NOMO-1 (cell line): Measurements from ENCODE around the gene VGLL2.
A peak's percentile ranks its signal among the peaks of the same experiment; 100 is the strongest.
"Not testable (repeated sequence)": the region's sequence is repeated elsewhere in the genome, so short reads cannot be mapped to it uniquely, and the experiment has no call there.

Experiments used
- DNase-seq, 2 experiments: peaks; one replicate each; lab custom pipeline; 2025; ENCODE audit not compliant: unreplicated experiment in 2 of 2; lab: John Stamatoyannopoulos, UW

The VGLL2 gene, protein sequence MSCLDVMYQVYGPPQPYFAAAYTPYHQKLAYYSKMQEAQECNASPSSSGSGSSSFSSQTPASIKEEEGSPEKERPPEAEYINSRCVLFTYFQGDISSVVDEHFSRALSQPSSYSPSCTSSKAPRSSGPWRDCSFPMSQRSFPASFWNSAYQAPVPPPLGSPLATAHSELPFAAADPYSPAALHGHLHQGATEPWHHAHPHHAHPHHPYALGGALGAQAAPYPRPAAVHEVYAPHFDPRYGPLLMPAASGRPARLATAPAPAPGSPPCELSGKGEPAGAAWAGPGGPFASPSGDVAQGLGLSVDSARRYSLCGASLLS

DNA sequence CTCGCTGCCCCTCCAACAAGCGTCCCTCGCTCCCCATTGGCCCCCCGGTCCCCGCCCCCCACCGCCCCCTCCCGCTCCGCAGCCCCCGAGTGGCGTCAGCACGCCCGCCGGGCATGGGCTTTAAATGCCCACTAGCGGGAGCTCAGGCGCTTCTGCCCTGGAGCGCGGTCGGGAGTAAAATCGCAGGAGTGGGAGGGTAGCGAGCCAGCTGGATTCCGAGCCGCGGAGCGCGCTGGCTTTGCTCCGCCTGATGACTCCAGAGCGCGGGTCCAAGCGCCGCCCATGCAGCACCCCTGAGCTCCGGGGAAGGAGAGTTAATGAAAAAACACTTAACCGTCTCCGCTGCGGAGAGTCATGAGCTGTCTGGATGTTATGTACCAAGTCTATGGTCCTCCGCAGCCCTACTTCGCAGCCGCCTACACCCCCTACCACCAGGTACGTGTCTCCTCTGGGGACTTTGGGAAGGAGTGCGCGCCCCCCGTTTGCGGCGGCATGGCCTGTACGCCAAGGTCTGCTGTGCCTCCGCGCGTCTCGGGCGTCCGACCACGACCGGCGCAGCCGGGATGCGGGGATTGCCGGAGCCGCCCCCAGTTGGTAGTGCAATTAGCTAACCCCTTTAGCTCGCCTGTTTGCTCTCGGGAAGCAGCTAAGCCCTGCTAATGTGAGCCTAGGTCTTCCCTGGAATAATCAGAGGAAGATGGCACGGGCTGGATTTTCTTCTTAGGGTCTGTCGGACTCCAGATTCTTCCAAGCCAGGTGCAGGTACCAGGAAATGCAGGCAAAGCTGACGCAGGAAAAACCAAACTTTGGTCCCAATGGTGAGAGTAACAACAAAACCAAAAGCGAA lies at the start of gene VGLL2:
TSS of gene VGLL2 (plus strand) at position 149 of the 847 bp plus-strand sequence. CDS start at position 355, 206 bp downstream.
- no peak for DNase-seq

DNA sequence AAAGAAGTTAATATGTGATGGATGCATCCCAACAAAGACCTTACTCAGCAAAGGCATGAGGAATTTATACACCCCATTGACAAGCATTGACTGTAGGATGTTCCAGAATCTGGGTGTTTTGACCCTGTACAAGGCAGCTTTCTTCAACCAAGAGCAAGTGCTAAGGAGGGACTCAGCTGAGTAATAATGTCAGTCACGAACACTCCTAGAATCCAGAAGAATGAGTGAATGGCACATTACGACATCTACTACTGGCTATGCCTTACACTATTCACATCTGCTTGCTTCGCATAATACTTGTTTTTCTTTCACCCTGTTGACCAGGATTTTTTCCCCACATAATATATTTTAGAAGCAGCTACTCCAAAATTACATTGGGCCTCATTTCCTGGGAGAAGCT lies 42.5 kb upstream of the VGLL2 start:
- no peak for DNase-seq

DNA sequence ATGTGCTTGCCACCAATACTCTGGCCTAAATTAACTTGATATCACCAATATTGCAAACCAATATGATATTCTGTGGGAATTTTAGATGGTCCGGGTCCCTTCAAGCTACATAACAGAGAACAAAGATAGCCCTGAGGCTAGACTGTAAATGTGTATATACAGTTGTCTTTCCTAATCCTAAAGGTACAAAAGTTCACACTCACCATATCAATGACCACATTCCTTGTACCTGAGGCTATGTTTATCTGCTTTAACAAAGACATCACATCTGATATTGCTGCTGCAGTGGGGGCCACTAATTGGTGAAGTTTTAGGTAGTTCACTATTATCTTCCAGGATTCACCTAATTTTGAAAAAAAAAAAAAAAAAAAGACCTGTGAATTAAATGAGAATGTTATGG lies 38.6 kb upstream of the VGLL2 start:
- DNase-seq = no peak

DNA sequence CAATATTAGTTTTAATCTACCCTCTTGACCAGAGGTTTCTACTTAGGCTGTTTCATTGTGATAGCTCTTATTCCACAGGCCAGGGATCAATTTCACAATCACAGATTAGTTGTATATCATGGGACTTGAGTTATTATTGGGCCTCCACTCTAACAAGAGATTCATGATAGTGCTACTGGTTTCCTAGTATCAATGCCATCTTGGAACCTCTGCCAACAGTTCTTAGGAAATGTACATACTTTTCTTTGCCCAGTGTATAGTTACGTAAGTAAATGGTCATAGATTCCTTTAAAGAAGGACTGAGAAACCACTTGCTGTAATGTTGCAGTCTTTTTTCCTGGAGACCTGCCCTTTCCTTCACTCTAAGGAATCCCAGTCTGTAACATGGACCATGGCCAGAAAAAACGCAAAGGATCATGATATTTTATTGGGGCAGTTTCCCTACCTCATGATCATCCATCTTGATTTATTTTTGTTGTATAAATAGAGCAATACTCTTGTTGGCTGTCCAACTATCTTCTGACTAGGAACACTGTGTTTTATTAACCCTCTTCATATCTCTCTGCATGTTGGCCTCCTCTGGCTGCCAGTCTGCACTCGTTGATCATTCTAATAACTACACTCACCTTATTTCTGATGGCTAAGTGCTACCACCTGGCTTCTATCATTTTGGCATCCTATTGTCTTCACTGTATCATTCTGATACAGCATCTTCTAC lies 38.0 kb upstream of the VGLL2 start:
- DNase-seq = no peak

DNA sequence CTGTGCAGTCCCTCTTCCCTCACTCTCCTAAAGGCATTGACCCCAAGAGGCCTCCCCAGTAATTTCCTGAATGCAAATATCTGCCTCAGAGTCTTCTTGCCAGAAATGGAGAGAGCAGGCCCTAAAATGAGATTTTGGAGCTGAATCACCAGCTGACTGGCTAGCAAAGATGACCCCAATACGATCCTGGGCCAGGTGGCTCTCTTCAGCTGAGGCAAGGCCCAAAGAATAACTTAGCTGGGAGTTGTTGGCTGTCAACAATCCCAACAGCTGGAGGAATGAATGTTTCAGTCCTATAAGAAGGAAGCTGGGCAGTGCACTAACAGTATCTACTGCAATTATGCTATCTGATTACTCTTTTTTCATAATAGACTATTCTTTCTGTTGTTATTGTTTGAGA lies 37.2 kb upstream of the VGLL2 start:
- no peak for DNase-seq

DNA sequence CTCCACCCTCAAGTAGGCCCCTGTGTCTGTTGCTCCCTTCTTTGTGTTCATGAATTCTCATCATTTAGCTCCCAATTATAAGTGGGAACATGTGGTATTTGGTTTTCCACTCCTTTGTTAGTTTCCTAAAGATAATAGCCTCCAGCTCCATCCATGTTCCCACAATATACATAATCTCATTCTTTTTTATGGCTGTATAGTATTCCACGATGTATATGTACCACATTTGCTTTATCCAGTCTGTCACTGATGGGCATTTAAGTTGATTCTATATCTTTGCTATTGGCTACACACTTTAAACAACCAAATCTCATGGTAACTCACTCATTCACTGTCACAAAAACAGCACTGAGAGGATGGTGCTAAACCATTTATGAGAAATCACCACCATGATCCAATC lies 35.5 kb upstream of the VGLL2 start:
- DNase-seq = no peak

DNA sequence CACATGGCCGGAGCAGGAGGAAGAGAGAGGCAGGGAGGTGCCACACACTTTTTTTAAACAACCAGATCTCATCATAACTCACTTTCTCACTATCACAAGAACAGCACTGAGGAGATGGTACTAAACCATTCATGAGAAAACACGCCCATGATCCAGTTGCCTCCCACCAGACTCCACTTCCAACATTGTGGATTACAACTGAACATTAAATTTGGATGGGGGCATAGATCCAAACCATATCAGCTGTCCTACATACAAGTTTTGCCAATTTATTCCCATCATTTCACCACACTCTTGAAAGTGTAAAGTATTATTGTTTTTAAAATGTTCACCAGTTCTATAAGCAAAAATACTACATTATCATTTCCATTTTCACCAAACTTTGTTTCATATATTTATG lies 33.9 kb upstream of the VGLL2 start:
- no peak for DNase-seq

DNA sequence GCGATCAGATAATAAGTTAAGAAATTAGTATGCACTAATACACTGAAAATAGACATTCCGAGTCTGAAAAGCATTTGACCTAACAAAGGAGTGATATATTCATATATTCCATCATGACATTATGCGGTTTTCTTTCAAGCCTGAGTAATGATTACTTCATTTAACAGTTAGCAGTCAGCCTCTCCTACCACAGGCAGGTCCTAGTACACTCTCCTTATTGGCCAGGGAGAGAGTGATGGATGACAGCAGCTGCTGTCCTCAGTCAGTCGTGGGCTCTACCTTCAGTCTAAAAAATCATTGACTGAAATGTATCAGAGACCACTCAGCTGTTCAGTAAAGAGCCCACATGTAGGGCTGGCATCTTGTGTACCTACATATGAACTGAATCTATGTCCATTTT lies 33.2 kb upstream of the VGLL2 start:
- DNase-seq = no peak

DNA sequence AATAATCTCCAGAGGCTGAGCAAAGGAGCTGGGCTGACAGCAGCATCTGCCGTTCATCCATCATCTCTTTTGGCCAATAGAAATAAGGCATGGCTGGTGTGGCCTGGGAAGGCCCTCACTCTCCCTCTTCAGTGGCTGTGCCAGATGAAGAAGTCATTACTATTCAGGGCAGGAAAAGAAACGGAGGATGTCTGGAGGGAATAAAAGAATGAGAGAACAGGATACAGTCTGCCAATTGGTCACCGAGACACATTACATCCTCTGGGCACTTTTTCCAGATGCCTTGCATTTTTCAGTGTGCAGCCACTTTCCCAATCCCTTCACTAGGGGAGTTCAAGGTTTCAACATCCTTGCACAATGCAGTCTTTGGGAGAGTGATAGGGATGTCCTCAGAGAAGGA lies 32.2 kb upstream of the VGLL2 start:
- no peak for DNase-seq

DNA sequence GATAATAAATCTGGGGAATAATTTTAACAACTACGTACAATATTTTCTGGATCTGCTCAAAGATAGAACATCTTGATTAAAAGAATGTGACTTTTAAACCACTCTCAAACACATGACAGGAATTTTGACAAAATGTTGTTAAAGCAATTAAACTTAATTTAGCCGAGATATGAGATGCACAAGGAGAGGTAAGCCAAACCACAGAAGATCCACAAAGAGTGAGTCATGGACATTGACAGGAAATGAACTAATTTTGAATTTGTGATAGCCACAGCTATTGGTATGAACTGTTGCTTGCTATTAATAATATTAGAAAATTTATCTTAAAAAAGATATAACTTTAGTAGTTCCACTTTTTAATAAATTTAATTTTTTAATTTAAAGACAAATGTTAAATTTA lies 27.8 kb upstream of the VGLL2 start:
- peak in 1 of 2 experiments; percentile 7 for DNase-seq

DNA sequence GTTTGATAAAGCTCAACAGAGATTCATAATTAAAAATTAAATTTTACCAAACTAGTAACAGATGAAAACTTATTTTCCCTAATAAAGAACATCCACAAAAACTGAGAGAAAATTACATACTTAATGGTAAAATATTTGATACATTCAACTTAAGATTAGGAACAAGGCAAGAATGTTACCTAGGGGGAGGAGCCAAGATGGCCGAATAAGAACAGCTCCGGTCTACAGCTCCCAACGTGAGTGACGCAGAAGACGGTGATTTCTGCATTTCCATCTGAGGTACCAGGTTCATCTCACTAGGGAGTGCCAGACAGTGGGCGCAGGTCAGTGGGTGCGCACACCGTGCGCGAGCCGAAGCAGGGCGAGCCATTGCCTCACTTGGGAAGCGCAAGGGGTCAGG lies 20.8 kb upstream of the VGLL2 start:
- DNase-seq = not testable (repeated sequence)

DNA sequence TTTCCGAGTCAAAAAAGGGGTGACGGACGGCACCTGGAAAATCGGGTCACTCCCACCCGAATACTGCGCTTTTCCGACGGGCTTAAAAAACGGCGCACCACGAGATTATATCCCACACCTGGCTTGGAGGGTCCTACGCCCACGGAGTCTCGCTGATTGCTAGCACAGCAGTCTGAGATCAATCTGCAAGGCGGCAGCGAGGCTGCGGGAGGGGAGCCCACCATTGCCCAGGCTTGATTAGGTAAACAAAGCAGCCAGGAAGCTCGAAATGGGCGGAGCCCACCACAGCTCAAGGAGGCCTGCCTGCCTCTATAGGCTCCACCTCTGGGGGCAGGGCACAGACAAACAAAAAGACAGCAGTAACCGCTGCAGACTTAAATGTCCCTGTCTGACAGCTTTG lies 20.4 kb upstream of the VGLL2 start:
- DNase-seq = not testable (repeated sequence)

DNA sequence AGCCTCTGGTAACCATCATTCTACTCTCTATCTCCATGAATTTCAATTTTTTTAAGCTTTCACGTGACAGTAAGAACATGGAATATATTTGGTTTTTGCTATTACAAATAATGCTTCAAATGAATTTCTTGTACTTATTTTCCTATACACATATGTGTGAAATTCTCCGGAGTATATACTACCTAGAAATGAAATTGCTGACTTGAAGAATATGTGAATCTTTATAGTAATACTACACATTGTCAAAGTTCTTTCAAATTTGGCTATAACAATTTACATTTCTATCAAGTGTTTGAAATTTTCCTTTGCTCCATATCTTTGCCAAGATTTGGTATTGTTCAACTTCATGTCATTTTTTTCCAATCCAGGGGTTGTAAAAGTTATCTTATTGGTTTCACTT lies 11.6 kb upstream of the VGLL2 start:
- DNase-seq = no peak

DNA sequence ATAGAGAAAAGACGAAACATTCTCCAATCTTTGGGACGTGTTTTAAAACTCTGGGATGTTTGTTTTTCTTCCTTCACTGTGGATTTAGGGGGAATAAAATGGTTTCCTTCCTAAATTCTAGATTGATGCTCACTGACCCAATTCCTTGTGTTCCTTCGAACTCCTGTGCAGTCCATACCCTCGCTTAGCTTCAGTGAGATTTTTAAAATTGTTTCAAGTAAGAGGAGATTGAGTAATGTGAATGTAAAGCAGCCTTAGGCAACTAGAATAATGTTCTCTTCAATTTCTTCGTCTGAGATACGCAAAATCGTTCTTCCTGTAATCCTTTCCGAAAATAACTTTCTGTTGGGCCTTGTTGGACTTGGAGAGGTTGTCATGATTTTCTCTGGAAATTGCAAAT lies 2.6 kb upstream of the VGLL2 start:
- no peak for DNase-seq

DNA sequence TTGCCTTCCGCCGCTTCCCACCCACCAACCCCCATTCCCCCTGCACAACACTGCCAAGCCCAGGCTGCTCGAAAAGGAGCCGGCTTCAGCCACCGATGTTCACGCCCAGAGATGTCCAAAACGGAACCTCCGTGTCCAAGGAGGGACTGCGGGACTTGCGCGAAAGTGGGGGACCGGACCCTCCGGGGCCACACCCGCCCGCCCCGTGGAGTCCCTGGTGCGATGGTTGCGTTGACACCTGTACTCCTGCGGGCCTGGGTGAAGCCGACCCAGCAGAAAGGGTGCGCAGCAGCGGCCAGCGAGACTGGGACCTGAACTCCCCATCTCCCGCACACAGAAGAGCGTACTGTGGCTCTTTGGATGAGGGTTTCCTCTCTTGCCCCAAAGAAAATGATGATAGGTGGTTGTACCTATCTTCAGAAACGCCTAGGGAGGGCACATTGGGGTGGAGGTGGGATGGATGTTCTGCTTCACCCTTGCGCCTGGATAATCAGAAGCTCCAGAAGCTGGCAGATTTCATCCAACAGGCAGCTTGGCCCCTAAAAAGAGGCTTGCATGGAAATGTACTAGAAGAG lies 1.9 kb upstream of the VGLL2 start:
- no peak for DNase-seq

DNA sequence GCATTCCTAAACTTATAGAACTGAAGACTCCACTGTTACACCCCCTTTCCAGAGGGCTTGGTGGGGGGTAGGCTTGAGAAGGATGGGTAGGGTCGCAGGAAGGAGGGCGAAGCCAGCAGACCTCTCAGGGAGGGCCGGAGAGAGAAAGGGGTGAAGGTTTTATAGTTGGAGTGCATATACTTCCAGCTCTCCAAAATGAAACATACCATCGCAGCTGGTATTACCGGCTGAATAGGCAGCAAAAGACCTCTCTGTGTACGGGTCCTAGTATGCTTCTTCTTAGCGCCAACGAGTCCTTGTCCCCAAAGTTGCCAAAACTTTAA lies 1.0 kb upstream of the VGLL2 start:
- DNase-seq = no peak

DNA sequence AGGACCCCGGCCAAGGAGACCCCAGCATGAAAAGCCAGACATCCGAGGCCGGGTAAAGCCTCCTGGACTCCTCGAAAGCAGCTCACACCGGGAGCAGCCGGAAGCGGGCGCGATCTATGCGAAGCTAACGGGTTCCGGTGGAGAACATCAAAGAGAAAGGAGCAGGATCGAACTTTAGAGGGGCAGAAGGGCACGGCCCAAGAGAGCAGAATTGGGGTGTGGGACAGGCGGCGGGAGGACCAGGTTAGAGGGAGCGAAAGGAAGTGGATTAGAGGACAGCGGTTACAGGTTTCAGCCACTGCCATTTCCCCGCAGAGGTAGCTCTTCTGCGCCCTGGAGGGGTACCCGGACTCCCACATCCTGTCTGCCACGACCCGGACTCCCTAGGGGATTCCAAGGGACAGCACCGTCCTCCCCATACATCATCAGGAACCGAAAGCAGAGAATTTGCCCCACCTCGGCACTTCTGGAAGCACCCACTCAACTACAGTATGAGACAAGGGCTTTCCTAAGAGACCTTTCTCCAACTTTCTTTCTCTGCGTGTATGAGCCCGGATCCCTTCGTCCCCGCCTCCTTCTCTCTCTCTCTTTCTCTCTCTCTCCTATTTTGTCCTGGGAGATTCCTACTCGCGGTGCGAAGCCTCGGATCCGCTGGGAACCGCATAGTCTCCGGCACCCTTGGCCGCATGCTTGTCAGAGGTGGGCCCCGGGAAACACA lies 507 bp upstream of the VGLL2 start:
- DNase-seq = no peak

DNA sequence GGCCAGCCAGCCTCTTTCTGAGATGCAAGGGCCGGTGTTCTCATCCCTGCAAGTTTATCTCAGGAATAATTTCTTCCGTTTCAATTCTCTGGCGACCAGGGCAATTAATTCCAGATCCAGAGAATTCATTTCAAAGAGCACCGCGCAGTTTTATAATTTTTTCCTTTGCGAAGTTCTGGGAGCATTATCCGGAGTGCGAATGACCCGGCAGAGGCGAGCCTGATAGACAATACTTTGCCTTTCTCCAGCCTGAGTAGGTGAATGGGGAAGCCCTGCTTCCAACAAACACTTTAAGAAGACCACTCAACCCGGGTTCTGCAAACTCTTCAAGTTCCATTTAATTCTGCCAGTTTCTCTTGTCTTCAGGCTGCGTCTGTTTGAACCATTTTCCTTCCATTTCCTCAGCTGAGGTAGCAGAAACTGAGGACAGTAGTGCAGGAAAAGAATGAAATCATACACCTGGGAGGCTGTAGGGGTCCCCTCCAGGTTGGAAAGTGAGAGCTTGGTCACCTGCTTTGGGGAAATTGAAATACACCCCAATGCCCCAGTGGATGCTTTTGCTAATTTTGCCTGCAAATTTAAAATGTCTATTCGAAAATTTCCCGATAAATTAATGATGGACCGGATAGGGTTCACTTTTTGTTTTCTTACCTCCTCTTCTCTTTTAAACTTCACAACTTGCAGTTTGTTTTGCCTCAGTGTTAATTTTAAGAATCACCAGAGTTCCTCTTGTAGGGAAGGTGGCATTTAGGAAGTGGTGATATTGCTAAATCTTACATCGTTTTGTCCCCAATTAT lies 1.1 kb downstream of the VGLL2 start:
- no peak for DNase-seq

DNA sequence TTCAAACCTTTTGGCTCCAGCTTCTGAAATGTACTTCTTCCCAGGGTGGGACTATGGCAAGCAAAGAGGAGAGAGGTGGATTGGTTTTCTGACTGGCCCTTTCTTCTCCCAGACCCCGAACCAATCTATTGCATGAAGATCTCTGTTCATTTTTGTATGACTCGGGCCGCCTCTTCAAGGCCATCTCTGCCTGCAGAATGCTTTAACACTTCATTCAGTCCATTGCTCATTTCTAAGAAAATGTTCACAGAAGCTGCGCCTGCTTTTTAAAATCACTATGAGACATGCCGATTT lies 1.6 kb downstream of the VGLL2 start:
- no peak for DNase-seq
